ENCODE measurements around the gene IL1A. TPM values are rescaled to one million over a fixed set of nuclear protein-coding genes. Genes with fewer than 3 reads are reported as not detected.

The IL1A gene
- total RNA-seq, 1 experiment from 2014 or later: 0.11 TPM

DNA sequence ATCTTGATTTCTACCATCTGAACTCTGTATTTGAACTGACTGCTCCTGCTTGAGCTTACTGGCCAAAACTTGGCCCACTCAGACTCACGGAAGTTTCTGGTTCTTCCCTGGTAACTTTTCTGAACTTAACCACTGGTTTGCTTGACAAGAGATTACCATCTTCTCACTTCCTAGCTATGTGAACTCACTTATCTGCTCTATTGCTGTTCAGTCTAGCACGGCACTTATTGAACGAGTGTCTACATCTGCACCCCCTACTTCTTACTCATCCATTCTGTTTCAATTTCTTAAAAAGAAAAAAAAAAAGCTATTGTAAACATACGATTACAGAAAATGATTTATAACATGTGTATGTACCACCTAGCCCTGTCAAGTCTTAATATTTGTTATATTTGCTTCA is 28.8 kb downstream of the IL1A start:
- no TSS peak for BruUV-seq (replicated peaks)
- peaks cover 60% of the 10 kb centered on the region for H3K79me2 ChIP-seq (ENCODE audit: low read length)

DNA sequence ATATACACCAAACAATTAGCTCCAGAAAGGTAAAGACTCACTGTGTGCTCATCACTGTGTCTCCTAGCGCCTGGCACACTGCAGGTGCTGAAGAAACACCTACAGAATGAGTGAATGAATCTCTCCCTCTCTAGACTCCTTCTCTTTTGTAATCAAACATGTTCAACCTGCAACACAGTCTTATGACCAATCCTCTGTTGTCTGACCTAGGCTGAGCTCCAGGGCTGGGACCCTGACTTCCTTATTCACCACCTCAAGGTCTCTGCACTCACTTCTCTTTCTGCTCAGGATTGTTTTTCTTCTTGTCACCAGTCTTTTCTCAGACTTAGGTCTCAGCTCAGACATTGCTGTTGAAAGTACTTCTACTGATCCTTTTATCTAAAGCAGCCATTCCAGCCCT is 29.7 kb downstream of the IL1A start:
- Histone ChIP-seq H3K9ac (ENCODE audit: low read length) (no peak overlapping the region), H4K20me1 (ENCODE audit: low read length) (no peaks in the 10 kb centered on the region), H2AFZ (ENCODE audit: low read length) (no peak overlapping the region), H3K27me3 (ENCODE audit: low read length) (no peaks in the 10 kb centered on the region), H3K79me2 (ENCODE audit: low read length) (peaks cover 52% of the 10 kb centered on the region), H3K9me3 (ENCODE audit: low read length) (no peaks in the 10 kb centered on the region), H3F3A (ENCODE audit: low read length, unreplicated experiment) (peaks cover 5% of the 10 kb centered on the region), H3K9me2 (replicated peaks; ENCODE audit: low read length) (no peaks in the 10 kb centered on the region), H3K4me3 (ENCODE audit: low read length) (no peak overlapping the region), H3K27ac (ENCODE audit: low read length) (no peak overlapping the region), H3K4me1 (ENCODE audit: insufficient read depth, low read length) (no peaks in the 10 kb centered on the region), H3K36me3 (ENCODE audit: low read depth, low read length) (peaks cover 83% of the 10 kb centered on the region), H3K4me2 (ENCODE audit: low read length) (no peak overlapping the region)
- CTCF ChIA-PET: no interaction called here
- DNase-seq: no peak
- intact Hi-C loops (cut with micrococcal nuclease): no loop called here
- POLR2A ChIA-PET (ENCODE audit: unreplicated experiment): no interaction called here
- TF ChIP-seq, protein P1, sequence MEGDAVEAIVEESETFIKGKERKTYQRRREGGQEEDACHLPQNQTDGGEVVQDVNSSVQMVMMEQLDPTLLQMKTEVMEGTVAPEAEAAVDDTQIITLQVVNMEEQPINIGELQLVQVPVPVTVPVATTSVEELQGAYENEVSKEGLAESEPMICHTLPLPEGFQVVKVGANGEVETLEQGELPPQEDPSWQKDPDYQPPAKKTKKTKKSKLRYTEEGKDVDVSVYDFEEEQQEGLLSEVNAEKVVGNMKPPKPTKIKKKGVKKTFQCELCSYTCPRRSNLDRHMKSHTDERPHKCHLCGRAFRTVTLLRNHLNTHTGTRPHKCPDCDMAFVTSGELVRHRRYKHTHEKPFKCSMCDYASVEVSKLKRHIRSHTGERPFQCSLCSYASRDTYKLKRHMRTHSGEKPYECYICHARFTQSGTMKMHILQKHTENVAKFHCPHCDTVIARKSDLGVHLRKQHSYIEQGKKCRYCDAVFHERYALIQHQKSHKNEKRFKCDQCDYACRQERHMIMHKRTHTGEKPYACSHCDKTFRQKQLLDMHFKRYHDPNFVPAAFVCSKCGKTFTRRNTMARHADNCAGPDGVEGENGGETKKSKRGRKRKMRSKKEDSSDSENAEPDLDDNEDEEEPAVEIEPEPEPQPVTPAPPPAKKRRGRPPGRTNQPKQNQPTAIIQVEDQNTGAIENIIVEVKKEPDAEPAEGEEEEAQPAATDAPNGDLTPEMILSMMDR (conservative IDR thresholded peaks at IDR 0.05; ENCODE audit: low read depth, low read length): no peak
- no peak for TF ChIP-seq EZH2 (IDR thresholded peaks at IDR 0.05; ENCODE audit: low read length, unreplicated experiment)
- TF ChIP-seq EZH2phosphoT487 (IDR thresholded peaks at IDR 0.05; ENCODE audit: borderline replicate concordance, low read length): no peak
- no TSS peak for BruUV-seq (replicated peaks)
- ATAC-seq: no peak

More for the DNA sequence above, 28.8 kb downstream of the IL1A start:
- Histone ChIP-seq H3K4me3 (ENCODE audit: low read length) (no peak overlapping the region), H3K9me2 (replicated peaks; ENCODE audit: low read length) (no peaks in the 10 kb centered on the region), H3K4me1 (ENCODE audit: insufficient read depth, low read length) (no peaks in the 10 kb centered on the region), H3K27me3 (ENCODE audit: low read length) (no peaks in the 10 kb centered on the region), H3K9me3 (ENCODE audit: low read length) (no peaks in the 10 kb centered on the region), H3K27ac (ENCODE audit: low read length) (no peak overlapping the region), H2AFZ (ENCODE audit: low read length) (no peak overlapping the region), H3K36me3 (ENCODE audit: low read depth, low read length) (peaks cover 86% of the 10 kb centered on the region), H3F3A (ENCODE audit: low read length, unreplicated experiment) (peaks cover under 1% of the 10 kb centered on the region), H4K20me1 (ENCODE audit: low read length) (no peaks in the 10 kb centered on the region), H3K9ac (ENCODE audit: low read length) (no peak overlapping the region), H3K4me2 (ENCODE audit: low read length) (no peak overlapping the region)
- TF ChIP-seq, protein P1 (conservative IDR thresholded peaks at IDR 0.05; ENCODE audit: low read depth, low read length): no peak
- TF ChIP-seq EZH2phosphoT487 (IDR thresholded peaks at IDR 0.05; ENCODE audit: borderline replicate concordance, low read length) (no peak), EZH2 (IDR thresholded peaks at IDR 0.05; ENCODE audit: low read length, unreplicated experiment) (no peak)
- ChIA-PET POLR2A (ENCODE audit: unreplicated experiment) (no interaction called here), CTCF (no interaction called here)
- DNase-seq: no peak
- no peak for ATAC-seq
- intact Hi-C loops (cut with micrococcal nuclease): no loop called here

DNA sequence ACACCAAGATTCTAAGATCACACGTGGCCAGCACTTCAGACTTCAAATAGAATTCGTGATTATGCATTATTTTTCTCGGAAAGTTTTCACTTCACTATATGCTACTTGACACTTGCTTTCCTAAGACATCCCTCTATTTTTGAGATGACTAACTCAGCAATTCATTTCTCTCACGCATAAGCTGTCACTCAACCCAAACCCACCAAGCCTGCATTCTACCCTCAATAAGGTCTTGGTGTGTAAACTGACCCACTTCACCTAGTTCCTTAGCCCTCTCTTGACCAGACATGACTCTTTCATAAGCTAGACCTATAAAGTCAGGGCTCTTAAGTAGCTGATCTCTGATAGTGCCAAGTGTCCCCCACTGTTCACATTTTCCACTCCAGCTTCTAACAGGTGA is 31.6 kb downstream of the IL1A start:
- no peak for TF ChIP-seq EZH2phosphoT487 (IDR thresholded peaks at IDR 0.05; ENCODE audit: borderline replicate concordance, low read length)
- no peak for TF ChIP-seq EZH2 (IDR thresholded peaks at IDR 0.05; ENCODE audit: low read length, unreplicated experiment)
- TF ChIP-seq, protein P1 (conservative IDR thresholded peaks at IDR 0.05; ENCODE audit: low read depth, low read length): no peak
- H3K9me2 ChIP-seq (replicated peaks; ENCODE audit: low read length): no peaks in the 10 kb centered on the region
- H3K36me3 ChIP-seq (ENCODE audit: low read depth, low read length): peaks cover 83% of the 10 kb centered on the region
- H2AFZ ChIP-seq (ENCODE audit: low read length): no peak overlapping the region
- H4K20me1 ChIP-seq (ENCODE audit: low read length): peaks cover 4% of the 10 kb centered on the region; the same call in 1 of the 2 replicates
- ATAC-seq: no peak
- no TSS peak for BruUV-seq (replicated peaks)
- ChIA-PET CTCF (interaction anchor here (0.9 kb wide), 1 partner anchor 189 kb away, joined by 3 read pairs; no protein-coding TSS in a partner anchor), POLR2A (ENCODE audit: unreplicated experiment) (interaction anchor here (0.6 kb wide), 1 partner anchor 176 kb away, joined by 3 read pairs; no protein-coding TSS in a partner anchor)
- no peak overlapping the region for H3K4me3 ChIP-seq (ENCODE audit: low read length)
- no peaks in the 10 kb centered on the region for H3K4me1 ChIP-seq (ENCODE audit: insufficient read depth, low read length)
- no peaks in the 10 kb centered on the region for H3K27me3 ChIP-seq (ENCODE audit: low read length)
- DNase-seq: no peak
- H3K9ac ChIP-seq (ENCODE audit: low read length): no peak overlapping the region
- peaks cover 5% of the 10 kb centered on the region for H3F3A ChIP-seq (ENCODE audit: low read length, unreplicated experiment)
- intact Hi-C loops (cut with micrococcal nuclease): no loop called here
- H3K9me3 ChIP-seq (ENCODE audit: low read length): no peaks in the 10 kb centered on the region
- no peak overlapping the region for H3K27ac ChIP-seq (ENCODE audit: low read length)
- H3K79me2 ChIP-seq (ENCODE audit: low read length): peaks cover 52% of the 10 kb centered on the region
- no peak overlapping the region for H3K4me2 ChIP-seq (ENCODE audit: low read length)
